Loucy (cell line): ENCODE data around the gene ADGRG7.

Experiments
- EZH2phosphoT487 ChIP-seq: fragments of 200-600 bp; IDR thresholded peaks from 2 replicates; pipeline ENCODE4 v1.6.1; 2018; ENCODE audit warnings: antibody characterized with exemption, mild to moderate bottlenecking, moderate library complexity, borderline replicate concordance
- TF ChIP-seq, protein P1 (sequence below): fragments of 200-600 bp; sonication (generic); conservative IDR thresholded peaks from 2 replicates; pipeline ENCODE4 v1.5.1; 2014; ENCODE audit warnings: mild to moderate bottlenecking, antibody characterized with exemption, low read length

DNA sequence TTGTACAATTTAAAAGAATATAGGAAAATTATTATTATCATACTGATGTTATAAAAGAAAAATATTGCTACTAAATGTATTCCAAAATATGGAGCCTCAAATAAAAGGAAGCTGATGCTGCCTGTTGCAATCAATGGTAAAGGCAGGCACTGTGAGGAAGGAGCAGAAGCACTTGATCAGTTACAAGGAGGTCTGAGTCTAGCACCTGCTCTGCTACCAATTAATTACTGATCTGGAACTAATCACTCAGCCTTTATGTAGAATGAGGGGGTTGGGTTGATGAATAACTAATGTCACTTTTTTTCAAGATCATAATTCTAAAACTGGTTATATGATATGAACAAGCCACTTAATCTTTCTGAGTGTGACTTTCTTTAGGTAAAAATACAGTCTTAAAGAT is 5.5 kb downstream of the ADGRG7 start:
- TF ChIP-seq EZH2phosphoT487, result no peak
- TF ChIP-seq, protein P1, sequence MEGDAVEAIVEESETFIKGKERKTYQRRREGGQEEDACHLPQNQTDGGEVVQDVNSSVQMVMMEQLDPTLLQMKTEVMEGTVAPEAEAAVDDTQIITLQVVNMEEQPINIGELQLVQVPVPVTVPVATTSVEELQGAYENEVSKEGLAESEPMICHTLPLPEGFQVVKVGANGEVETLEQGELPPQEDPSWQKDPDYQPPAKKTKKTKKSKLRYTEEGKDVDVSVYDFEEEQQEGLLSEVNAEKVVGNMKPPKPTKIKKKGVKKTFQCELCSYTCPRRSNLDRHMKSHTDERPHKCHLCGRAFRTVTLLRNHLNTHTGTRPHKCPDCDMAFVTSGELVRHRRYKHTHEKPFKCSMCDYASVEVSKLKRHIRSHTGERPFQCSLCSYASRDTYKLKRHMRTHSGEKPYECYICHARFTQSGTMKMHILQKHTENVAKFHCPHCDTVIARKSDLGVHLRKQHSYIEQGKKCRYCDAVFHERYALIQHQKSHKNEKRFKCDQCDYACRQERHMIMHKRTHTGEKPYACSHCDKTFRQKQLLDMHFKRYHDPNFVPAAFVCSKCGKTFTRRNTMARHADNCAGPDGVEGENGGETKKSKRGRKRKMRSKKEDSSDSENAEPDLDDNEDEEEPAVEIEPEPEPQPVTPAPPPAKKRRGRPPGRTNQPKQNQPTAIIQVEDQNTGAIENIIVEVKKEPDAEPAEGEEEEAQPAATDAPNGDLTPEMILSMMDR, result no peak
